IMR-90 (cell line): ENCODE results near the gene ERP27. TPM values are rescaled to one million over a fixed set of nuclear protein-coding genes. Genes with fewer than 3 reads are reported as not detected.

Experiments used
- ATAC-seq: fragments of 200-7000 bp; cut with Tn5 transposase; 2 replicates; pipeline ENCODE4 v1.9.1; 2020; ENCODE audit warnings: low read depth, mild to moderate bottlenecking, moderate library complexity
- BruUV-seq: library from RNA; stranded (reverse); fragments of 400-500 nt; replicated peaks from 2 replicates; lab custom pipeline; 2021; lab: Mats Ljungman, UMichigan
- CTCF ChIA-PET: fragments of 300-600 bp; formaldehyde crosslinking; extraction: SDS; loops from one replicate; lab custom pipeline; 2021; ENCODE audit warnings: antibody characterized with exemption; lab: Yijun Ruan, JAX
- POLR2A ChIA-PET: fragments of 300-600 bp; sonication (Branson Sonifier 250); formaldehyde crosslinking; loops from one replicate; lab custom pipeline; 2022; ENCODE audit warnings: antibody characterized with exemption; ENCODE audit not compliant: unreplicated experiment; lab: Charles Lee
- DNase-seq: peaks from one replicate; pipeline ENCODE4 v3.0.0; 2013
- H2AFZ ChIP-seq: replicated peaks from 2 replicates; pipeline ENCODE3; 2013; ENCODE audit warnings: low read length, mild to moderate bottlenecking; ENCODE audit not compliant: poor library complexity
- H2AK5ac ChIP-seq: 2 replicates; pipeline ENCODE4 v1.6.1; 2013; ENCODE audit warnings: low read depth, low read length, inconsistent platforms
- H2AK9ac ChIP-seq: replicated peaks from 2 replicates; pipeline ENCODE3; 2013; ENCODE audit warnings: mild to moderate bottlenecking, low read depth, low read length, moderate library complexity; ENCODE audit not compliant: poor library complexity
- H2BK120ac ChIP-seq: 2 replicates; pipeline ENCODE4 v1.6.1; 2013; ENCODE audit warnings: low read depth, low read length, inconsistent platforms
- H2BK15ac ChIP-seq: 3 replicates; pipeline ENCODE4 v1.6.1; 2013; ENCODE audit warnings: low read depth, low read length, inconsistent platforms
- H2BK20ac ChIP-seq: 2 replicates; pipeline ENCODE4 v1.6.1; 2013; ENCODE audit warnings: low read depth, mild to moderate bottlenecking, inconsistent platforms, low read length, moderate library complexity
- H2BK5ac ChIP-seq: 2 replicates; pipeline ENCODE4 v1.6.1; 2013; ENCODE audit warnings: mild to moderate bottlenecking, low read depth, low read length, inconsistent platforms; ENCODE audit not compliant: poor library complexity, severe bottlenecking
- H3K14ac ChIP-seq: replicated peaks from 2 replicates; pipeline ENCODE4 v1.6.1; 2013; ENCODE audit warnings: low read depth, low read length, inconsistent platforms
- H3K18ac ChIP-seq: 2 replicates; pipeline ENCODE4 v1.6.1; 2013; ENCODE audit warnings: low read depth, low read length, control low read depth
- H3K23ac ChIP-seq: 2 replicates; pipeline ENCODE4 v1.6.1; 2013; ENCODE audit warnings: low read depth, low read length, inconsistent platforms
- H3K27ac ChIP-seq: 2 replicates; pipeline ENCODE4 v1.5.1; 2013; ENCODE audit warnings: mild to moderate bottlenecking, control low read depth, low read length; ENCODE audit not compliant: insufficient read depth
- H3K27me3 ChIP-seq: 2 replicates; pipeline ENCODE4 v1.6.1; 2013; ENCODE audit warnings: low read length; ENCODE audit not compliant: control insufficient read depth, insufficient read depth
- H3K36me3 ChIP-seq: 2 replicates; pipeline ENCODE4 v1.6.1; 2013; ENCODE audit warnings: low read length, mixed read lengths; ENCODE audit not compliant: control insufficient read depth, insufficient read depth
- H3K4ac ChIP-seq: 2 replicates; pipeline ENCODE4 v1.6.1; 2013; ENCODE audit warnings: low read depth, low read length, inconsistent platforms
- H3K4me1 ChIP-seq: 2 replicates; pipeline ENCODE4 v1.6.1; 2013; ENCODE audit warnings: low read length, mixed read lengths; ENCODE audit not compliant: control insufficient read depth, insufficient read depth
- H3K4me2 ChIP-seq: 2 replicates; pipeline ENCODE4 v1.6.1; 2013; ENCODE audit warnings: low read depth, mild to moderate bottlenecking, control low read depth, low read length, moderate library complexity
- H3K4me3 ChIP-seq: 2 replicates; pipeline ENCODE4 v1.5.1; 2013; ENCODE audit warnings: low read depth, mild to moderate bottlenecking, control low read depth, low read length, moderate library complexity; ENCODE audit not compliant: insufficient read depth
- H3K56ac ChIP-seq: 2 replicates; pipeline ENCODE4 v1.6.1; 2013; ENCODE audit warnings: low read length, inconsistent platforms; ENCODE audit not compliant: insufficient read depth; ENCODE audit errors: extremely low read depth
- H3K79me1 ChIP-seq, 2 experiments: 2 replicates each; pipeline ENCODE4 v1.6.1; 2013; ENCODE audit warnings: low read length in 2 of 2, inconsistent platforms in 1 of 2, low read depth in 1 of 2
- H3K9ac ChIP-seq: 2 replicates; pipeline ENCODE4 v1.6.1; 2013; ENCODE audit warnings: low read depth, low read length, control low read depth
- H3K9me1 ChIP-seq: 2 replicates; pipeline ENCODE4 v1.6.1; 2013; ENCODE audit warnings: low read length, inconsistent platforms; ENCODE audit not compliant: insufficient read depth
- H3K9me3 ChIP-seq: 2 replicates; pipeline ENCODE4 v1.6.1; 2013; ENCODE audit warnings: low read length; ENCODE audit not compliant: control insufficient read depth, insufficient read depth
- H4K20me1 ChIP-seq: 2 replicates; pipeline ENCODE4 v1.6.1; 2013; ENCODE audit warnings: low read length, inconsistent platforms; ENCODE audit not compliant: insufficient read depth
- H4K5ac ChIP-seq: 2 replicates; pipeline ENCODE4 v1.6.1; 2013; ENCODE audit warnings: mild to moderate bottlenecking, low read depth, low read length, control low read depth
- H4K8ac ChIP-seq, 2 experiments: 2 replicates each; pipeline ENCODE4 v1.6.1; 2013; ENCODE audit warnings: low read depth in 2 of 2, low read length in 2 of 2, control low read depth in 1 of 2, inconsistent platforms in 1 of 2
- H4K91ac ChIP-seq: 2 replicates; pipeline ENCODE4 v1.6.1; 2013; ENCODE audit warnings: low read depth, low read length, inconsistent platforms; ENCODE audit not compliant: insufficient read depth
- CHD1 ChIP-seq: IDR thresholded peaks from 2 replicates; pipeline ENCODE4 v1.6.1; 2012; ENCODE audit warnings: low read depth, low read length, improper control_type of control experiment
- ELK1 ChIP-seq: fragments of 150-350 bp; IDR thresholded peaks from 2 replicates; pipeline ENCODE4 v1.6.1; 2016; ENCODE audit warnings: low read depth, mild to moderate bottlenecking, low read length, moderate library complexity, borderline replicate concordance
- MAFK ChIP-seq: IDR thresholded peaks from 2 replicates; pipeline ENCODE4 v1.6.1; 2012; ENCODE audit warnings: low read depth, low read length, improper control_type of control experiment
- MAZ ChIP-seq: IDR thresholded peaks from 2 replicates; pipeline ENCODE4 v1.6.1; 2012; ENCODE audit warnings: low read depth, mild to moderate bottlenecking, low read length, improper control_type of control experiment, moderate library complexity, borderline replicate concordance
- MXI1 ChIP-seq: IDR thresholded peaks from 2 replicates; pipeline ENCODE4 v1.6.1; 2012; ENCODE audit warnings: low read depth, mild to moderate bottlenecking, low read length, moderate library complexity, borderline replicate concordance
- POLR2A ChIP-seq: IDR thresholded peaks from 2 replicates; pipeline ENCODE4 v1.6.1; 2012; ENCODE audit warnings: mild to moderate bottlenecking, low read depth, low read length
- RCOR1 ChIP-seq: IDR thresholded peaks from 2 replicates; pipeline ENCODE4 v1.6.1; 2012; ENCODE audit warnings: mild to moderate bottlenecking, low read length, improper control_type of control experiment; ENCODE audit not compliant: insufficient replicate concordance
- RFX5 ChIP-seq: IDR thresholded peaks from 2 replicates; pipeline ENCODE4 v1.8.0; 2012; ENCODE audit warnings: low read depth, mild to moderate bottlenecking, low read length, moderate library complexity
- SMC3 ChIP-seq: fragments of 150-350 bp; IDR thresholded peaks from 2 replicates; pipeline ENCODE4 v1.6.1; 2016; ENCODE audit warnings: low read depth, mild to moderate bottlenecking, antibody characterized with exemption, low read length, moderate library complexity
- WGBS, 2 experiments: methylation state at CpG; one replicate each; pipeline versions ENCODE4 v1.1.5 to v1.1.7; 2013; ENCODE audit warnings: missing lambda C conversion rate in 2 of 2; ENCODE audit not compliant: insufficient read length in 1 of 2; ENCODE audit errors: extremely low coverage in 2 of 2; 5-methylcytosine and 5-hydroxymethylcytosine counted together
- dilution Hi-C: fragments of 300-500 bp; cut with HindIII; formaldehyde crosslinking; loops from one replicate; pipeline ENCODE4 v1.14.3; 2018; ENCODE audit warnings: low sequenced_read_pairs; ENCODE audit not compliant: unreplicated experiment
- in situ Hi-C: fragments of 300-500 bp; cut with MboI; formaldehyde crosslinking; loops from 3 replicates; pipeline ENCODE4 v1.14.3; 2019; ENCODE audit warnings: low sequenced_read_pairs, inconsistent platforms, mixed read lengths
- intact Hi-C: fragments of 100-400 bp; cut with micrococcal nuclease; formaldehyde crosslinking; loops from 2 replicates; pipeline ENCODE4 v1.10.0; 2022
- polyA plus RNA-seq, 3 experiments: library from polyadenylated mRNA; depleted of rRNA; stranded (reverse); fragments of >200 nt; gene quantifications; 2 replicates each; pipeline ENCODE4 v1.2.3, GENCODE V29; 2012; ENCODE audit warnings: low replicate concordance in 1 of 3
- total RNA-seq: library from RNA; depleted of rRNA; stranded (reverse); fragments of >200 nt; gene quantifications from 2 replicates; pipeline ENCODE4 v1.2.3, GENCODE V29; 2012
- TF ChIP-seq, protein P1 (sequence below): fragments of 150-350 bp; IDR thresholded peaks from 2 replicates; pipeline ENCODE4 v1.6.1; 2017; ENCODE audit warnings: mild to moderate bottlenecking, antibody characterized with exemption, low read length, low read depth

Gene ERP27
- total and polyA plus RNA-seq, 2 of the 4 experiments (the other 2 are of a cell fraction): not detected

GRCh38 chr12:14921218-14921617 lies 17.1 kb downstream of the ERP27 start:
- Histone ChIP-seq H3K4ac (no peak overlapping the region), H3K27me3 (no peaks in the 10 kb centered on the region; the same call in 1 of the 2 replicates), H4K91ac (no peak overlapping the region), H2AK9ac (no peak overlapping the region), H2BK15ac (no peak overlapping the region), H3K27ac (no peak overlapping the region), H3K4me3 (no peak overlapping the region), H2AK5ac (no peak overlapping the region), H3K4me2 (no peak overlapping the region), H3K18ac (no peak overlapping the region), H3K4me1 (no peaks in the 10 kb centered on the region), H3K14ac (no peak overlapping the region), H3K23ac (no peak overlapping the region), H2AFZ (no peak overlapping the region), H4K8ac (no peak overlapping the region), H3K56ac (no peak overlapping the region), H3K9ac (no peak overlapping the region), H3K79me1 (no peaks in the 10 kb centered on the region), H2BK20ac (no peak overlapping the region), H2BK120ac (no peak overlapping the region), H3K9me3 (no peaks in the 10 kb centered on the region), H3K36me3 (no peaks in the 10 kb centered on the region), H3K9me1 (no peaks in the 10 kb centered on the region), H4K20me1 (no peaks in the 10 kb centered on the region), H4K5ac (no peak overlapping the region), H2BK5ac (no peak overlapping the region)
- ChIA-PET CTCF (no interaction called here), POLR2A (no interaction called here)
- dilution Hi-C loops (no loop called here), in situ Hi-C loops (no loop called here), intact Hi-C loops (no loop called here)
- WGBS, 2 experiments: 82% methylated on average over 2 of the region's 2 CpGs; no CpG with 5 or more reads in 1 of the 2 experiments
- no peak for DNase-seq
- BruUV-seq: no TSS peak
- no peak for ATAC-seq
- TF ChIP-seq MAZ: no peak
- TF ChIP-seq, protein P1, sequence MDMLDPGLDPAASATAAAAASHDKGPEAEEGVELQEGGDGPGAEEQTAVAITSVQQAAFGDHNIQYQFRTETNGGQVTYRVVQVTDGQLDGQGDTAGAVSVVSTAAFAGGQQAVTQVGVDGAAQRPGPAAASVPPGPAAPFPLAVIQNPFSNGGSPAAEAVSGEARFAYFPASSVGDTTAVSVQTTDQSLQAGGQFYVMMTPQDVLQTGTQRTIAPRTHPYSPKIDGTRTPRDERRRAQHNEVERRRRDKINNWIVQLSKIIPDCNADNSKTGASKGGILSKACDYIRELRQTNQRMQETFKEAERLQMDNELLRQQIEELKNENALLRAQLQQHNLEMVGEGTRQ: no peak
- TF ChIP-seq MAFK: no peak
- no peak for TF ChIP-seq ELK1
- no peak for TF ChIP-seq MXI1
- no peak for TF ChIP-seq RFX5
- TF ChIP-seq SMC3: no peak
- no peak for TF ChIP-seq RCOR1
- no peak for TF ChIP-seq POLR2A
- no peak for TF ChIP-seq CHD1
